GM23338 (cell line): ENCODE measurements around the gene LRRC8E. TPM values are rescaled to one million over a fixed set of nuclear protein-coding genes. Genes with fewer than 3 reads are reported as not detected.

ENCODE experiments used
- ATAC-seq: fragments of 200-7000 bp; cut with Tn5 transposase; 3 replicates; pipeline ENCODE4 v1.9.1; 2020
- DNase-seq: peaks from one replicate; pipeline ENCODE4 v3.0.0-alpha.2; 2015; ENCODE audit warnings: low spot score
- H2AFZ ChIP-seq: fragments of 200-600 bp; sonication (generic); 2 replicates; pipeline ENCODE4 v1.8.0; 2016; ENCODE audit warnings: antibody characterized with exemption, mild to moderate bottlenecking, moderate library complexity
- H3F3A ChIP-seq: fragments of 200-600 bp; sonication (generic); replicated peaks from 2 replicates; pipeline ENCODE4 v1.8.0; 2017; ENCODE audit warnings: antibody characterized with exemption, mixed run types, low read depth
- H3K27ac ChIP-seq: fragments of 200-600 bp; sonication (generic); 2 replicates; pipeline ENCODE4 v1.6.1; 2016; ENCODE audit warnings: low read depth
- H3K27me3 ChIP-seq: fragments of 200-600 bp; sonication (generic); 2 replicates; pipeline ENCODE4 v1.8.0; 2016; ENCODE audit warnings: mild to moderate bottlenecking, mixed run types, moderate library complexity; ENCODE audit not compliant: insufficient read depth
- H3K36me3 ChIP-seq: fragments of 200-600 bp; sonication (generic); 2 replicates; pipeline ENCODE4 v1.8.0; 2016; ENCODE audit warnings: mild to moderate bottlenecking; ENCODE audit not compliant: insufficient read depth
- H3K4me1 ChIP-seq: fragments of 200-600 bp; sonication (generic); 2 replicates; pipeline ENCODE4 v1.8.0; 2016; ENCODE audit warnings: mild to moderate bottlenecking, moderate library complexity; ENCODE audit not compliant: insufficient read depth
- H3K4me2 ChIP-seq: fragments of 200-600 bp; sonication (generic); 2 replicates; pipeline ENCODE4 v1.7.1; 2017; ENCODE audit warnings: mixed run types
- H3K4me3 ChIP-seq: fragments of 200-600 bp; sonication (generic); 2 replicates; pipeline ENCODE4 v1.6.1; 2016; ENCODE audit warnings: mixed run types
- H3K79me2 ChIP-seq: fragments of 200-600 bp; sonication (generic); replicated peaks from 2 replicates; pipeline ENCODE4 v1.8.0; 2017; ENCODE audit warnings: mild to moderate bottlenecking; ENCODE audit not compliant: insufficient read depth
- H3K9me2 ChIP-seq: fragments of 200-600 bp; sonication (generic); 2 replicates; pipeline ENCODE4 v1.8.0; 2017; ENCODE audit not compliant: insufficient read depth
- H4K20me1 ChIP-seq: fragments of 200-600 bp; sonication (generic); replicated peaks from 2 replicates; pipeline ENCODE4 v1.8.0; 2017; ENCODE audit warnings: mild to moderate bottlenecking; ENCODE audit not compliant: insufficient read depth
- H3K27ac Mint-ChIP-seq: 2 replicates; pipeline ENCODE4 v1.8.0; 2020; ENCODE audit warnings: inconsistent platforms, mild to moderate bottlenecking, moderate library complexity, mixed read lengths
- H3K27me3 Mint-ChIP-seq: 3 replicates; pipeline ENCODE4 v1.8.0; 2022; ENCODE audit warnings: low read depth, mild to moderate bottlenecking, moderate library complexity, mixed read lengths, inconsistent platforms; ENCODE audit not compliant: insufficient read depth, poor library complexity
- H3K36me3 Mint-ChIP-seq: 3 replicates; pipeline ENCODE4 v1.8.0; 2021; ENCODE audit warnings: low read depth, mild to moderate bottlenecking, inconsistent platforms, moderate library complexity, mixed read lengths
- H3K4me1 Mint-ChIP-seq: 3 replicates; pipeline ENCODE4 v1.8.0; 2020; ENCODE audit warnings: mild to moderate bottlenecking, inconsistent platforms, mixed read lengths
- H3K4me3 Mint-ChIP-seq: 3 replicates; pipeline ENCODE4 v1.8.0; 2021; ENCODE audit warnings: moderate library complexity, mild to moderate bottlenecking, inconsistent platforms, mixed read lengths
- H3K9me3 Mint-ChIP-seq: 3 replicates; pipeline ENCODE4 v1.8.0; 2020; ENCODE audit warnings: moderate library complexity, mild to moderate bottlenecking, inconsistent platforms, mixed read lengths
- CREB1 ChIP-seq: fragments of 250-450 bp; sonication (Bioruptor Pico); IDR thresholded peaks from 2 replicates; pipeline ENCODE4 v1.5.0; 2020; ENCODE audit warnings: low read depth, mild to moderate bottlenecking, moderate library complexity
- CTCF ChIP-seq, 2 experiments: fragments of 200-600 bp in 1 of 2; sonication (generic) in 1 of 2; conservative IDR thresholded peaks; 2 replicates each; pipeline versions ENCODE4 v1.5.1 to v1.6.1; 2016 to 2017; ENCODE audit warnings: antibody characterized with exemption in 2 of 2, low read depth in 2 of 2, mild to moderate bottlenecking in 2 of 2, moderate library complexity in 1 of 2
- EZH2 ChIP-seq: fragments of 200-600 bp; sonication (generic); IDR thresholded peaks from one replicate; pipeline ENCODE4 v1.8.0; 2017; ENCODE audit warnings: antibody characterized with exemption, mild to moderate bottlenecking, low read depth; ENCODE audit not compliant: unreplicated experiment
- EZH2phosphoT487 ChIP-seq: fragments of 200-600 bp; sonication (generic); IDR thresholded peaks from one replicate; pipeline ENCODE4 v1.8.1; 2018; ENCODE audit warnings: antibody characterized with exemption; ENCODE audit not compliant: unreplicated experiment
- JUNB ChIP-seq: IDR thresholded peaks from one replicate; pipeline ENCODE4 v1.6.1; 2016; ENCODE audit warnings: antibody characterized with exemption; ENCODE audit not compliant: unreplicated experiment
- NANOG ChIP-seq: IDR thresholded peaks from 2 replicates; pipeline ENCODE4 v1.6.1; 2016; ENCODE audit warnings: antibody characterized with exemption, borderline replicate concordance
- POLR2AphosphoS5 ChIP-seq: IDR thresholded peaks from 2 replicates; pipeline ENCODE4 v1.6.1; 2016; ENCODE audit warnings: antibody characterized with exemption, low read depth
- REST ChIP-seq: IDR thresholded peaks from one replicate; pipeline ENCODE4 v1.6.1; 2018; ENCODE audit warnings: antibody characterized with exemption; ENCODE audit not compliant: unreplicated experiment
- ZNF331 ChIP-seq: fragments of 250-450 bp; sonication (Bioruptor Pico); IDR thresholded peaks from 2 replicates; pipeline ENCODE4 v1.5.0; 2020; ENCODE audit warnings: low read depth, mild to moderate bottlenecking, moderate library complexity
- ZNF462 ChIP-seq: fragments of 250-450 bp; sonication (Bioruptor Pico); IDR thresholded peaks from 2 replicates; pipeline ENCODE4 v1.5.0; 2020; ENCODE audit warnings: mild to moderate bottlenecking, moderate library complexity
- polyA plus RNA-seq: library from polyadenylated mRNA; unstranded; fragments of >200 nt; fragmentation: Nextera tagmentation; extraction: Ambion mirVana; gene quantifications from 2 replicates; pipeline ENCODE4 v1.2.1, GENCODE V29; 2016
- total RNA-seq: library from RNA; depleted of rRNA; stranded (reverse); fragments of >200 nt; shearing (Covaris generic); gene quantifications from 2 replicates; pipeline ENCODE4 v1.2.3, GENCODE V29; 2014

The LRRC8E gene
- total and polyA plus RNA-seq, 2 experiments from 2014 or later: 0.29 to 4.8 TPM

GRCh38 chr19:7850000-7850813 is 38.1 kb upstream of the LRRC8E start:
- no peaks in the 10 kb centered on the region for H4K20me1 ChIP-seq
- ATAC-seq (no peak), DNase-seq (no peak)
- no peak overlapping the region for H2AFZ ChIP-seq
- no peak overlapping the region for H3K4me3 ChIP-seq
- Mint-ChIP-seq H3K27ac (no peak overlapping the region), H3K4me1 (peaks cover 10% of the 10 kb centered on the region; the same call in 2 of the 3 replicates), H3K27me3 (peaks cover 15% of the 10 kb centered on the region), H3K4me3 (no peak overlapping the region), H3K9me3 (no peaks in the 10 kb centered on the region), H3K36me3 (no peaks in the 10 kb centered on the region; the same call in 2 of the 3 replicates)
- no peaks in the 10 kb centered on the region for H3K9me2 ChIP-seq
- no peaks in the 10 kb centered on the region for H3K79me2 ChIP-seq
- H3K4me2 ChIP-seq: no peak overlapping the region
- no peaks in the 10 kb centered on the region for H3K36me3 ChIP-seq
- peaks cover 6% of the 10 kb centered on the region; the same call in 1 of the 2 replicates for H3K4me1 ChIP-seq
- H3K27me3 ChIP-seq: no peaks in the 10 kb centered on the region; the same call in 1 of the 2 replicates
- no peaks in the 10 kb centered on the region for H3F3A ChIP-seq
- H3K27ac ChIP-seq: no peak overlapping the region
- TF ChIP-seq EZH2phosphoT487: no peak
- TF ChIP-seq EZH2: no peak
- TF ChIP-seq CREB1 (CRISPR knock-in tag): no peak
- no peak for TF ChIP-seq POLR2AphosphoS5
- TF ChIP-seq NANOG: no peak
- TF ChIP-seq REST: no peak
- TF ChIP-seq CTCF (conservative IDR thresholded peaks at IDR 0.05; ENCODE audit: low read depth in 2 of 2): no peak
- TF ChIP-seq ZNF462 (CRISPR knock-in tag): no peak
- TF ChIP-seq JUNB: no peak
- no peak for TF ChIP-seq ZNF331
